Testis (tissue), 3 donors: ENCODE data around the gene EID2. TPM values are rescaled to one million over a fixed set of nuclear protein-coding genes. Genes with fewer than 3 reads are reported as not detected.

Experiments used
- DNase-seq: peaks from one replicate; pipeline ENCODE4 v3.0.0-alpha.2; 2019
- H3K27ac ChIP-seq, 2 donors: fragments of 200-600 bp; sonication (generic); one replicate each; pipeline ENCODE4 v1.5.1; 2019
- H3K27me3 ChIP-seq: fragments of 200-600 bp; sonication (generic); one replicate; pipeline ENCODE4 v1.5.1; 2019
- H3K36me3 ChIP-seq: fragments of 200-600 bp; sonication (generic); one replicate; pipeline ENCODE4 v1.5.1; 2017; ENCODE audit warnings: low read depth; ENCODE audit errors: missing control alignments
- H3K4me1 ChIP-seq: fragments of 200-600 bp; sonication (generic); one replicate; pipeline ENCODE4 v1.5.1; 2019
- H3K4me3 ChIP-seq, 2 donors: fragments of 200-600 bp; sonication (generic); one replicate each; pipeline ENCODE4 v1.5.1; 2017 to 2019
- H3K9me3 ChIP-seq: fragments of 200-600 bp; sonication (generic); one replicate; pipeline ENCODE4 v1.5.1; 2017
- POLR2A ChIP-seq: fragments of 450-650 bp; IDR thresholded peaks from one replicate; pipeline ENCODE4 v1.6.1; 2017; ENCODE audit warnings: antibody characterized with exemption, mild to moderate bottlenecking, moderate library complexity
- WGBS, 2 donors: methylation state at CpG; one replicate each; pipeline ENCODE4 v1.1.5; 2018; 5-methylcytosine and 5-hydroxymethylcytosine counted together
- intact Hi-C: fragments of 100-400 bp; cut with DNase I; formaldehyde crosslinking; loops from one replicate; pipeline ENCODE4 v1.15.1; 2023; ENCODE audit warnings: low total_unique reads
- polyA plus RNA-seq: library from polyadenylated mRNA; stranded (reverse); fragments of 350-450 nt; fragmentation: Illumina TruSeq; extraction: RNeasy Lipid Tissue Mini Kit (QIAGEN cat#74804); gene quantifications from one replicate; pipeline ENCODE4 v1.2.3, GENCODE V29; 2014; ENCODE audit warnings: low read depth, low replicate concordance; ENCODE audit not compliant: insufficient read depth
- total RNA-seq, 2 donors: library from RNA; depleted of rRNA; stranded (reverse); fragments of >200 nt; gene quantifications; one replicate each; pipeline ENCODE4 v1.2.3, GENCODE V29; 2016
- TF ChIP-seq, protein P1 (sequence below), 3 experiments: fragments of 450-650 bp in 2 of 3; fragments of 200-600 bp in 1 of 3; sonication (generic) in 1 of 3; IDR thresholded peaks; one replicate each; pipeline ENCODE4 v1.5.1; 2016 to 2019; ENCODE audit warnings: antibody characterized with exemption in 3 of 3, mild to moderate bottlenecking in 2 of 3, moderate library complexity in 1 of 3

Gene EID2
- total and polyA plus RNA-seq, 3 donors from 2014 or later, result 15.0 to 26.7 (median 23.9) TPM

DNA sequence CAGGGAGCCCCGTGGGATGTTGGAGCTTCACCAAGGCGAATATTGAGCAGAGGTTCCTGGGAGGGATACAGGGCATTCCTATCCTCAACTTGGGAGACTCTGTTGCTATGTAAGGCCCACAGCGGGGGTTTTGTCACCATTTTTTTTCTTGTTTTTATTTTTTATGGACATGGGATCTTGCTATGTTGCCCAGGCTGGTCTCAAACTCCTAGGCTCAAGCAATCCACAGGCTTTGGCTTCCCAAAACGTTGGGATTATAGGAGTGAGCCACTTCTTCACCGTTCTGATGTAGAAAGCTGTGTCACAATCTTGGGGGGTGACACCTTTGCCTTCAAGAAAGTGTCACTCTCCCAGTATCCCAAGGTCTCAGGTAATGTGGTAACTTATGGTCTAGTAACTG, 38.6 kb downstream of the EID2 start:
- 72 to 74% methylated on average over 5 of the region's 5 CpGs for WGBS, 2 donors

DNA sequence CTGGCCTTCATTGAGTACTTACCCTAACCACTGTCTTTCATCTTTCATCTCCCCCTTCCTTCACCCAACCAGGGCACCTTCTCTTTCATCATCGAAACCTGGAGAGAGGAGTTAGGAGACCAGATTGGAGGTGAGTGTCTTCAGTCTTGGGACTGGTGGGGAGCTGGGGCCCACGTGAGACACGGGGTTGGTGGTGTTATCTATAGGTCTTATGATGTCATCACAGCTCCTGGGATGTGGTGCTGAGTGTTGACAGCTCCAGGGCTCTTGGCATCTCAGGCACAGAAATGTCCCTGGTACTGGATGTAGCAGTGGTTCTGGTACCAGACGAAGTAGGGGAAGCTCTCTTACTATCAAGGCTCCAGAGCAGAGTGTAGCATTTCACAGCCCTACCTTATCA, 39.4 kb downstream of the EID2 start:
- intact Hi-C loops, result no loop called here
- Histone ChIP-seq H3K27ac (no peak overlapping the region), H3K4me3 (no peak overlapping the region), H3K27me3 (no peaks in the 10 kb centered on the region), H3K4me1 (peaks cover 16% of the 10 kb centered on the region), H3K9me3 (no peaks in the 10 kb centered on the region), H3K36me3 (no peaks in the 10 kb centered on the region)
- TF ChIP-seq, protein P1, sequence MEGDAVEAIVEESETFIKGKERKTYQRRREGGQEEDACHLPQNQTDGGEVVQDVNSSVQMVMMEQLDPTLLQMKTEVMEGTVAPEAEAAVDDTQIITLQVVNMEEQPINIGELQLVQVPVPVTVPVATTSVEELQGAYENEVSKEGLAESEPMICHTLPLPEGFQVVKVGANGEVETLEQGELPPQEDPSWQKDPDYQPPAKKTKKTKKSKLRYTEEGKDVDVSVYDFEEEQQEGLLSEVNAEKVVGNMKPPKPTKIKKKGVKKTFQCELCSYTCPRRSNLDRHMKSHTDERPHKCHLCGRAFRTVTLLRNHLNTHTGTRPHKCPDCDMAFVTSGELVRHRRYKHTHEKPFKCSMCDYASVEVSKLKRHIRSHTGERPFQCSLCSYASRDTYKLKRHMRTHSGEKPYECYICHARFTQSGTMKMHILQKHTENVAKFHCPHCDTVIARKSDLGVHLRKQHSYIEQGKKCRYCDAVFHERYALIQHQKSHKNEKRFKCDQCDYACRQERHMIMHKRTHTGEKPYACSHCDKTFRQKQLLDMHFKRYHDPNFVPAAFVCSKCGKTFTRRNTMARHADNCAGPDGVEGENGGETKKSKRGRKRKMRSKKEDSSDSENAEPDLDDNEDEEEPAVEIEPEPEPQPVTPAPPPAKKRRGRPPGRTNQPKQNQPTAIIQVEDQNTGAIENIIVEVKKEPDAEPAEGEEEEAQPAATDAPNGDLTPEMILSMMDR (IDR thresholded peaks at IDR 0.05), result no peak
- no peak for TF ChIP-seq POLR2A
- DNase-seq, result no peak
- 40 to 53% methylated on average over 4 of the region's 4 CpGs for WGBS, 2 donors

More for the DNA sequence above, 38.6 kb downstream of the EID2 start:
- Histone ChIP-seq H3K4me3 (no peak overlapping the region), H3K36me3 (no peaks in the 10 kb centered on the region), H3K27me3 (no peaks in the 10 kb centered on the region), H3K27ac (no peak overlapping the region), H3K4me1 (peaks cover 16% of the 10 kb centered on the region), H3K9me3 (no peaks in the 10 kb centered on the region)
- DNase-seq, result no peak
- no peak for TF ChIP-seq POLR2A
- TF ChIP-seq, protein P1 (IDR thresholded peaks at IDR 0.05), result no peak
- intact Hi-C loops, result no loop called here

DNA sequence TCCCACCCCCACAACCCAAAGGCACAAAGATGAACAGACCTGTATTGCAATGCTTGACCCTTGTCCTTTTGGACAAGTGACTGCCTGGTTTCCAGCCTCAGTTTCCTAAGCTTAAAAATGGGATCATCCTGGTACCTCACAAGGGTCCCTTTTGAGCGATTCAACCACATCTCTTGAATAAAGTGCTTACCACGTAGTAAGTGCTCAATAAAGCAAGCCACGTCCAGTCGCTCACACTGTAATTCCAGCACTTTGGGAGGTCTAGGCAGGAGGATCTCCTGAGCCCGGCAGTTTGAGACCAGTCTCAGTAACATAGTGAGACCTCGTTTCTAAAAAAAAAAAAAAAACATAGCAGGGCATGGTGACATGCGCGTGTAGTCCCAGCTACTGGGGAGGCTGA, 40.0 kb downstream of the EID2 start:
- WGBS, 2 donors, result 71 to 79% methylated on average over 8 of the region's 8 CpGs
- no peak for DNase-seq
- intact Hi-C loops, result no loop called here
- H3K4me1 ChIP-seq, result peaks cover 16% of the 10 kb centered on the region
- H3K4me3 ChIP-seq, result no peak overlapping the region
- H3K27ac ChIP-seq, result no peak overlapping the region
- H3K9me3 ChIP-seq, result no peaks in the 10 kb centered on the region
- H3K36me3 ChIP-seq, result no peaks in the 10 kb centered on the region
- H3K27me3 ChIP-seq, result no peaks in the 10 kb centered on the region
- TF ChIP-seq, protein P1 (IDR thresholded peaks at IDR 0.05), result no peak
- TF ChIP-seq POLR2A, result no peak

DNA sequence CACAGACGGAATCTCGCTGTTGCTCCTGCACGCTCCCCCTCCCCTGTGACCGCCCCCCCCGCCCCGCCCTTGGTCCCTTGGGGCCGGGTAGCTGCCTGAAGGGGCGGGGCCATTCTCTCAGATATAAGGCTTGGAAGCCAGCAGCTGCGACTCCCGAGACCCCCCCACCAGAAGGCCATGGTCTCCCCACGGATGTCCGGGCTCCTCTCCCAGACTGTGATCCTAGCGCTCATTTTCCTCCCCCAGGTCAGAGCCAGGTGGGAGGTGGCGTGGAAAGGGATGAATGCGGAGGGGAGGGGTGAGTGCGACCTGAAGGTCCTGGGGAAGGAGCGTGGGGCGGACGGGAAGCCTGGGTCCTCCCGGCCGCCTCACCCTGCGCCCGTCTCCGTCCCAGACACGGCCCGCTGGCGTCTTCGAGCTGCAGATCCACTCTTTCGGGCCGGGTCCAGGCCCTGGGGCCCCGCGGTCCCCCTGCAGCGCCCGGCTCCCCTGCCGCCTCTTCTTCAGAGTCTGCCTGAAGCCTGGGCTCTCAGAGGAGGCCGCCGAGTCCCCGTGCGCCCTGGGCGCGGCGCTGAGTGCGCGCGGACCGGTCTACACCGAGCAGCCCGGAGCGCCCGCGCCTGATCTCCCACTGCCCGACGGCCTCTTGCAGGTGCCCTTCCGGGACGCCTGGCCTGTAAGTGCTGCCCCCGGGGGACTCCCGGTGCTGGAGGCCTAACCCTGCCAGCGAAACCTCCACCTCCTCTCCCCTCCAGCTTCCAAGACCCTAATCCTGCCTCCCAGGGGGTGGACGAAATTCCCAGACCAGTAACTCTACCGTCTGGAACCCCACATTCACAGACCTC, 40.9 kb downstream of the EID2 start, which contains the start of gene DLL3:
TSS of gene DLL3 (plus strand) at position 150 of the 845 bp plus-strand sequence. CDS start at position 178, 28 bp downstream.
- Histone ChIP-seq H3K27ac (no peak within 1 kb of the TSS), H3K36me3 (no peaks in the 10 kb centered on the region), H3K4me1 (peaks cover 16% of the 10 kb centered on the region), H3K9me3 (no peaks in the 10 kb centered on the region), H3K27me3 (no peaks in the 10 kb centered on the region), H3K4me3 (peak within 1 kb of the TSS in 1 of 2 donors; percentile 26)
- intact Hi-C loops, result no loop called here
- WGBS, 2 donors, result 1% methylated on average over 25 to 48 of the region's 60 CpGs
- no peak for DNase-seq
- TF ChIP-seq, protein P1 (IDR thresholded peaks at IDR 0.05), result no peak
- TF ChIP-seq POLR2A, result no peak
